NCI-H1436 treated with DMSO at 0.1 percent for 48 hours (cell line): ENCODE results near the gene MPP2.
"Not testable (repeated sequence)": the region's sequence is repeated elsewhere in the genome, so short reads cannot be mapped to it uniquely, and the experiment has no call there.

Source experiments
- DNase-seq: peaks from one replicate; lab custom pipeline; 2025; lab: John Stamatoyannopoulos, UW

The MPP2 gene

GRCh38 chr17:43846963-43847371, 60.4 kb downstream of the MPP2 start, which contains the start of gene CD300LG:
Gene CD300LG (plus strand): TSS chr17:43847176. CDS start chr17:43847217, 41 bp downstream.
- no peak for DNase-seq

GRCh38 chr17:43846221-43846712, 61.1 kb downstream of the MPP2 start:
- no peak for DNase-seq

- DNase-seq: no peak
These were observed 61.6 kb downstream of the MPP2 start for GRCh38 chr17:43845766-43846165.

- DNase-seq: no peak
These were observed 63.1 kb downstream of the MPP2 start for GRCh38 chr17:43844241-43844640.

- no peak for DNase-seq
These were observed 64.4 kb downstream of the MPP2 start for GRCh38 chr17:43842975-43843325.

GRCh38 chr17:43842091-43842974, 65.0 kb downstream of the MPP2 start:
- DNase-seq: not testable (repeated sequence)

- no peak for DNase-seq
These were observed 66.1 kb downstream of the MPP2 start for GRCh38 chr17:43841282-43841681.

GRCh38 chr17:43840814-43841213, 66.5 kb downstream of the MPP2 start:
- no peak for DNase-seq

- DNase-seq: no peak
These were observed 67.6 kb downstream of the MPP2 start for GRCh38 chr17:43839670-43840108.

- DNase-seq: no peak
These were observed 73.2 kb downstream of the MPP2 start for GRCh38 chr17:43834106-43834505.

GRCh38 chr17:43832976-43833829, 74.1 kb downstream of the MPP2 start, which contains the start of gene MPP3:
Gene MPP3 (minus strand): TSS chr17:43833146. CDS start chr17:43831906, 1,240 bp downstream.
- no peak for DNase-seq

GRCh38 chr17:43832168-43832975, 75.0 kb downstream of the MPP2 start:
- no peak for DNase-seq

GRCh38 chr17:43831633-43832032, 75.7 kb downstream of the MPP2 start:
- DNase-seq: no peak

- DNase-seq: no peak
These were observed 76.7 kb downstream of the MPP2 start for GRCh38 chr17:43830510-43831140.

GRCh38 chr17:43829738-43830137, 77.6 kb downstream of the MPP2 start:
- DNase-seq: no peak

GRCh38 chr17:43827596-43827995, 79.7 kb downstream of the MPP2 start:
- DNase-seq: no peak

- no peak for DNase-seq
These were observed 81.1 kb downstream of the MPP2 start for GRCh38 chr17:43826206-43826605.

- DNase-seq: no peak
These were observed 81.8 kb downstream of the MPP2 start for GRCh38 chr17:43825567-43825966.
